PC-3 (cell line): ENCODE measurements around the gene SOS1.

Experiments
- CTCF ChIP-seq: fragments of 300-600 bp; sonication (generic); conservative IDR thresholded peaks from 2 replicates; pipeline ENCODE4 v1.5.1; 2017; ENCODE audit warnings: antibody characterized with exemption, low read depth, mild to moderate bottlenecking, low read length
- EZH2 ChIP-seq: fragments of 300-600 bp; sonication (generic); IDR thresholded peaks from one replicate; pipeline ENCODE4 v1.6.1; 2017; ENCODE audit warnings: antibody characterized with exemption, mild to moderate bottlenecking, low read length; ENCODE audit not compliant: unreplicated experiment

- no peak for TF ChIP-seq CTCF
- TF ChIP-seq EZH2 = no peak
Measured at GRCh38 chr2:39118786-39119499, 1.9 kb downstream of the SOS1 start.
